GM15510 (cell line): Measurements from ENCODE around the gene CDH18.

ENCODE experiments used
- POLR2A ChIP-seq: IDR thresholded peaks from 3 replicates; pipeline ENCODE4 v1.6.1; 2011; ENCODE audit warnings: borderline replicate concordance; ENCODE audit not compliant: insufficient read length; ENCODE audit errors: extremely low read depth

The CDH18 gene

DNA sequence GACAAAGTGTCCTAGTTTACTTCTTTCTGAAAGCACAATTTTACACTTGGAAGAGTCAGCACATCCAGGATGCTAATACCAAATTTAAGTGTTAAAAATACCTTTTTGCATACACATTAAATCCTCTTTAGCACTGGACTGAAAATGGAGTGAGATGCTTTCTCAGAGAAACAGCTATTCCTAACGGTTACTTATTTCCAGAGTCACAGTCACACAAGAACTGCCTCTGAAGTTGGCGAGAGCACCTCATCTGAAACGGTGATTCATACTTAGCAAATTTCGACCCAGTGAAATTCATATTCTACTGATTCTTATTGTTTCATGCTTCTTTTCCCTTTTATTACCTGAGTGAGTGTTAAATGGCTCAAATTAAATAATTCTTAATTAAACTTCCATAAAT, 12.2 kb downstream of the CDH18 start:
- no peak for TF ChIP-seq POLR2A

GRCh38 chr5:19960451-19960850, 27.5 kb downstream of the CDH18 start:
- TF ChIP-seq POLR2A, result no peak

DNA sequence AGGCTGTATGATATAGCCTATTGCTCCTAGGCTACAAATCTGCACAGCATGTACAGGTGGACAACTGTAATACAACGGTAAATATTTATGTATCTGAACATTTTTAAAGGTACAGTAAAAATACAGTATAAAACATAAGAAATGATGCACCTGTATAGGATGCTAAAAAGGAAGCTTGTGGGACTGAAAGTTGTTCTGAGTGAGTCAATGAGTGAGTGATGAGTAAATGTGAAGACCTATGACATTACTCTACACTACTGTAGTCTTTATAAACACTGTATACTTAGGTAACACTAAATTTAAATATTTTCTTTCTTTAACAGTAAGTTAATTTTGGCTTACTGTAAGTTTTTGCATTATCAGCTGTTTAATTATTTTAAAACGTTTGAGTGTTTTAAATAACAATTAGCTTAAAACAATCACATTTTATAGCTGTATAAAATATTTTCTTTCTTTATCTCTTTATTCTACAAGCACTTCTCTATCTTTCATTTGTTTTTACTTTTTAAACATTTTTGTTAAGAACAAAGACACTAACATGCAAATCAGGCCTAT, 28.1 kb downstream of the CDH18 start:
- TF ChIP-seq POLR2A, result no peak

- no peak for TF ChIP-seq POLR2A
Observed at GRCh38 chr5:19950897-19951296, 37.1 kb downstream of the CDH18 start.

- no peak for TF ChIP-seq POLR2A
Observed at GRCh38 chr5:19940192-19940591, 47.8 kb downstream of the CDH18 start.

DNA sequence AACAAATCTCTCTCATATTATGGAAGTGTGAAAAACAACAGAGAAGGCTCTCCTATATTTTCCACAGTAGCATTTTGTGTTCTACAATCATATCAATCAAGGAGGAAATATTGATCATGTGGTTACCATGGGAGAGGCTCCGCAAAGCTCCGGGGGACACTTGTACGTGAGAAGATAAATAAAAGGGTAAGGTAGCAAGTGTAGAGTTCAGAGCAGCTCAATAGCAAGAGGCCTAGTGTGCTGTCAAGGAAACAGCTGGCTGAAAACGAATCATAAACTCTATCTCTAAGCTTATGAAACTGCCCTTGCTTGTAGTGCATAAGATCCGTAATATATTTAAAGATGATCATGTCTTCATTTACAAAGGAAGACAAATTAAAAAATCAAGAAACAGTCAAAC, 57.5 kb downstream of the CDH18 start:
- TF ChIP-seq POLR2A, result no peak

- TF ChIP-seq POLR2A, result no peak
Observed at GRCh38 chr5:19928562-19929421, 59.2 kb downstream of the CDH18 start.

- no peak for TF ChIP-seq POLR2A
Observed at GRCh38 chr5:19927919-19928318, 60.1 kb downstream of the CDH18 start.

- TF ChIP-seq POLR2A, result no peak
Observed at GRCh38 chr5:19927170-19927569, 60.8 kb downstream of the CDH18 start.

GRCh38 chr5:19923742-19924141, 64.3 kb downstream of the CDH18 start:
- TF ChIP-seq POLR2A, result no peak

DNA sequence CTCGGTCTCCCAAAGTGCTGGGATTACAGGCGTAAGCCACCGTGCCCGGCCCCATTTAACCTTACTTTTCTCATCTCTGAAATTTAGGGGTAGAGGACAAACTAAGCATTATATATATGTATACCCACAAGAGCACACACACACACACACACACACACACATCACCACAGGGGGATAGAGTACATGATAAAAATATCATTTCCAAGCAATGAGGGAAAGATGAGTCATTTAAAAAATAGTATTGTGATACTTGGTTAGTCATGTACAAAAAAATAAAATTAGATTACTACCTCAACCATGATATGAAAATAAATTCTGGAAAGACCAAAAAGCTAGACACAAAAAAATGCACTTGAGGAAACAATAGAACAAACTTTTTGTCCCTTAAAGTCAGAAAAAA, 67.2 kb downstream of the CDH18 start:
- TF ChIP-seq POLR2A, result no peak

- TF ChIP-seq POLR2A, result no peak
Observed at GRCh38 chr5:19918780-19919179, 69.2 kb downstream of the CDH18 start.

- no peak for TF ChIP-seq POLR2A
Observed at GRCh38 chr5:19917588-19918122, 70.3 kb downstream of the CDH18 start.

- no peak for TF ChIP-seq POLR2A
Observed at GRCh38 chr5:19910136-19910535, 77.9 kb downstream of the CDH18 start.

DNA sequence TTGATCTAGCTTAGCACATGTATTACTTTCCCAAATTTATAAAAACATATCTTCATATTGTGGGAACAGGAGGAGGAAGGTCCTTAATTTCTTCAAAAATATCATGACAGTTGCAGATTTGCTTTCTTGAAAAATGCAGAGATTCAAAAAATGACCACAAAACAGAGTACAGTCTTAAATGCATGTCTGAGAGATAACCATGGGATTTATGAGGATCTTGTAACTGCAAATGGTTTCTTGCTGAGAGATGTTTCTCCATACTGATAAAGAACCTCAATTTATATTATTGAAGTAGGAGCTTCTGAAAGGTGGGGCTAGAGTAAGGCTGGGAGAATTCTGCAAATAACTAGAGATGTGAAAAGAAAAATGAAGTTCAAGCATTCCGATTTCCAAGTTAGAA, 83.2 kb downstream of the CDH18 start:
- no peak for TF ChIP-seq POLR2A

DNA sequence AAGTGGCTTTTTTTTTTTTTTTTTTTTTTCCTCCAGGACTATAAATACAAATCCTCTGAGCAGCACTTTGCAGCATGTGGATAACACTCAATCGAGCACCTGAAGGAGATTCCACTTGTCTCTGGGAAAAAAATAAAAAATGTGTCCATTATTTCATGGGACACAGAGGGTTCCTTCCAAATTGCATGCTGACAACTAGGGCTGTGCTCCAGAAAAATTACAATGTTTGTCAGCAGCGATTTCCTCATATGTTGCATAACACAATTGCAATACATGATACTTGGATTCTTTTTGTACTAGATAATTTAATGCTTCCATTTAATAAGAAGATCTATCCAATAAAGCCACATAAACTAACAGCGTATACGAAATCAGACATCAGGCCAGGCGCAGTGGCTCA, 84.4 kb downstream of the CDH18 start:
- TF ChIP-seq POLR2A, result no peak

- TF ChIP-seq POLR2A, result no peak
Observed at GRCh38 chr5:19902316-19902934, 85.6 kb downstream of the CDH18 start.

DNA sequence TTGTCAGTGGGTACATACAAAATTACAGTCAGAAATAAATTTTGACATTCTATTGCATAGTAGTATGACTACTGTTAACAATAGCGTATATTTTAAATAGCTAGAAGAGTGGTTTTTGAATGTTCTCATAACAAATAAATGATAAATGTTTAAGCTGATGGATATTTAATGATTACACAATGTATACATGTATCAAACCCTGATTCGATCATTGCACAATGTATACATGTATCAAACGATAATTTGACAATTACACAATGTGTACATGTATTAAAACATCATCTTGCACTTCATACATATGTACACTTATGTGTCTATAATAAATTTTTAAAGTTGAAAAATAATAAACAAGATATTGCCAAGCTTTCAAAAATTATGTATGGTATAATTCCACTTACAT, 87.7 kb downstream of the CDH18 start:
- TF ChIP-seq POLR2A, result no peak
